Activated naive CD4-positive, alpha-beta T cell (primary cell): ENCODE measurements around the gene CHAMP1.

Experiments
- DNase-seq, 4 experiments: peaks; one replicate each; lab custom pipeline; 2025; lab: John Stamatoyannopoulos, UW

CHAMP1 gene

GRCh38 chr13:114314074-114314912, at the start of gene CHAMP1:
Gene CHAMP1, plus strand, starts transcription at chr13:114314503. Its CDS starts 9,340 bp downstream, at chr13:114323843.
- DNase-seq = peak; percentile 64 to 85 (median 72)

- no peak for DNase-seq
Observed at GRCh38 chr13:114264886-114265611, 49.3 kb upstream of the CHAMP1 start.

GRCh38 chr13:114266241-114266640, 48.1 kb upstream of the CHAMP1 start:
- no peak for DNase-seq

GRCh38 chr13:114268344-114269280, 45.7 kb upstream of the CHAMP1 start:
- DNase-seq = no peak

GRCh38 chr13:114269281-114269770, 45.0 kb upstream of the CHAMP1 start:
- no peak for DNase-seq

- DNase-seq = no peak
Observed at GRCh38 chr13:114272977-114273376, 41.3 kb upstream of the CHAMP1 start.

- no peak for DNase-seq
Observed at GRCh38 chr13:114275304-114275703, 39.0 kb upstream of the CHAMP1 start.

- no peak for DNase-seq
Observed at GRCh38 chr13:114279146-114279545, 35.2 kb upstream of the CHAMP1 start.

GRCh38 chr13:114279758-114280355, 34.4 kb upstream of the CHAMP1 start:
- DNase-seq = no peak

GRCh38 chr13:114281351-114282040, 32.8 kb upstream of the CHAMP1 start, which contains the start of gene UPF3A:
Gene UPF3A, plus strand, starts transcription at chr13:114281601. Its CDS starts 39 bp downstream, at chr13:114281640.
- DNase-seq = peak; percentile 87 to 93 (median 88)

- DNase-seq = peak in 3 of 4 experiments; percentile 63 to 78 (median 72)
Observed at GRCh38 chr13:114282041-114282670, 32.1 kb upstream of the CHAMP1 start.

- no peak for DNase-seq
Observed at GRCh38 chr13:114283576-114283975, 30.7 kb upstream of the CHAMP1 start.

- DNase-seq = no peak
Observed at GRCh38 chr13:114284680-114285079, 29.6 kb upstream of the CHAMP1 start.

GRCh38 chr13:114285166-114285808, 29.0 kb upstream of the CHAMP1 start:
- no peak for DNase-seq

- DNase-seq = no peak
Observed at GRCh38 chr13:114286808-114287207, 27.5 kb upstream of the CHAMP1 start.

- DNase-seq = no peak
Observed at GRCh38 chr13:114288157-114288591, 26.1 kb upstream of the CHAMP1 start.

- no peak for DNase-seq
Observed at GRCh38 chr13:114296448-114296847, 17.9 kb upstream of the CHAMP1 start.

GRCh38 chr13:114296902-114297301, 17.4 kb upstream of the CHAMP1 start:
- DNase-seq = no peak

- DNase-seq = no peak
Observed at GRCh38 chr13:114298866-114299265, 15.4 kb upstream of the CHAMP1 start.
